GM12891 (cell line): ENCODE data around the gene AFMID.
A peak's percentile ranks its signal among the peaks of the same experiment; 100 is the strongest.

Experiments used
- POLR2A ChIP-seq: IDR thresholded peaks from 2 replicates; pipeline ENCODE4 v1.6.1; 2011; ENCODE audit warnings: low read depth, low read length, control low read depth
- POLR2AphosphoS5 ChIP-seq: IDR thresholded peaks from 2 replicates; pipeline ENCODE4 v1.6.1; 2011; ENCODE audit warnings: low read depth, low read length, control low read depth
- SPI1 ChIP-seq: IDR thresholded peaks from 2 replicates; pipeline ENCODE4 v1.6.1; 2011; ENCODE audit warnings: low read depth, low read length, control low read depth
- TAF1 ChIP-seq: IDR thresholded peaks from 2 replicates; pipeline ENCODE4 v1.6.1; 2011; ENCODE audit warnings: low read depth, low read length, control low read depth

GRCh38 chr17:78172249-78173051 lies 14.7 kb upstream of the AFMID start:
- TF ChIP-seq POLR2AphosphoS5: peak; percentile 52
- no peak; the same call in 1 of the 2 replicates for TF ChIP-seq POLR2A
- TF ChIP-seq TAF1: no peak
- peak; percentile 28 for TF ChIP-seq SPI1
